ENCODE measurements around the gene DNAJC1.

Gene DNAJC1

DNA sequence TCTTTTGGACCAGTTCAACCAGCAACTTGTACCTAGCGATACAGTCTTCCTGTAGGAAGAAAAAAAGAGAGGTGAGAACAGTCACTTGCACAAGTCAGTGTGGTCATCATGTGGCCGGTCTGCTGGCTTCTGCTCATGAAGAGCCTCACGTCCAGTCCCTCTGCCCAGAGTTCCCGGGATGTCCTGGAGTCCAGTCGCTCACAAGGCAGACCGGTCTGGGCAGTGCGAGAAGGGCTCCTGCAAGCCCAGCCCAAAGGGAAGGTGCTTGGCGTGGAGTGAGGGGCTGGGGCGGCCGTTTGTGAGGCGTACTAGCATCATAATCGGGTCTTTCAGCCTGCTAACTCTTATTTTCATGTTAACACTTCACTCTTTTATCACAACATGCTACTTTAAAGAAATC is 246.8 kb downstream of the DNAJC1 start:
- no peak for DNase-seq

GRCh38 chr10:21754410-21755011 is 249.0 kb downstream of the DNAJC1 start:
- DNase-seq: no peak

DNA sequence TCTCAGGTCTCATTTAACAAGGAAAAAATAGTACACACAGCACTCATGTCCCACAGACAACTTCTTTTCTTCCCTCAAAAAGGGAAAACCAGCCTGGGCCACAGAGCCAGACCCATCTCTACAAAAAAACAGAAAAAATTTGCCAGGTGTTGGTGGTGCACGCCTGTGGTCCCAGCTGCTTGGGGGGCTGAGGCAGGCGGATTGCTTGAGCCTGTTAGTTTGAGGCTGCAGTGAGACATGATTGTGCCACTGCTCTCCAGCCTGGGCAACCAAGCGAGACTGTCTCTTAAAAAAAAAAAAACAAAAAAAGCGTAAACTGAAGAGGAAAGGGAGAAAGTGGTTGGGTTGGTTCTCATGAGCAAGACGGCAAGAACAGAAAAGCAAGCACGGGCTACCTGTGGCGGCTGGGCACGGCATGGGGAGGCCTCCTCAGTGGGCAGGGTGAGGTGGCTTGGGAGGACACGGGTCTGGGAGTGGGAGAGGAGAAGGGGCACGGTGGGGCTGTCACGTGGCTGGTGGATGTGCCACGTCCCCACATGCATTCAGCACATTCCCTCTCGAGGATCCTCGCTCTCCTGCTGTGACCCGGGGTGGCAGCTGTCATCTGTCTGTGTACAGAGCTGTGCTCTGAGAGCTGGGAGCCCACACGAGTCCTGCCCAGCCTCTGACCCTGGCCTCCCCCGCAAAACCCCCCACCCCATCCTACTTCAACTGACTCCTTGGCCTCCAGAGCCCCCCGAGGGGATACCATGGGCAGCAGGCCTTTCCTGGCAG is 249.8 kb downstream of the DNAJC1 start:
- DNase-seq: peak; percentile 37

DNA sequence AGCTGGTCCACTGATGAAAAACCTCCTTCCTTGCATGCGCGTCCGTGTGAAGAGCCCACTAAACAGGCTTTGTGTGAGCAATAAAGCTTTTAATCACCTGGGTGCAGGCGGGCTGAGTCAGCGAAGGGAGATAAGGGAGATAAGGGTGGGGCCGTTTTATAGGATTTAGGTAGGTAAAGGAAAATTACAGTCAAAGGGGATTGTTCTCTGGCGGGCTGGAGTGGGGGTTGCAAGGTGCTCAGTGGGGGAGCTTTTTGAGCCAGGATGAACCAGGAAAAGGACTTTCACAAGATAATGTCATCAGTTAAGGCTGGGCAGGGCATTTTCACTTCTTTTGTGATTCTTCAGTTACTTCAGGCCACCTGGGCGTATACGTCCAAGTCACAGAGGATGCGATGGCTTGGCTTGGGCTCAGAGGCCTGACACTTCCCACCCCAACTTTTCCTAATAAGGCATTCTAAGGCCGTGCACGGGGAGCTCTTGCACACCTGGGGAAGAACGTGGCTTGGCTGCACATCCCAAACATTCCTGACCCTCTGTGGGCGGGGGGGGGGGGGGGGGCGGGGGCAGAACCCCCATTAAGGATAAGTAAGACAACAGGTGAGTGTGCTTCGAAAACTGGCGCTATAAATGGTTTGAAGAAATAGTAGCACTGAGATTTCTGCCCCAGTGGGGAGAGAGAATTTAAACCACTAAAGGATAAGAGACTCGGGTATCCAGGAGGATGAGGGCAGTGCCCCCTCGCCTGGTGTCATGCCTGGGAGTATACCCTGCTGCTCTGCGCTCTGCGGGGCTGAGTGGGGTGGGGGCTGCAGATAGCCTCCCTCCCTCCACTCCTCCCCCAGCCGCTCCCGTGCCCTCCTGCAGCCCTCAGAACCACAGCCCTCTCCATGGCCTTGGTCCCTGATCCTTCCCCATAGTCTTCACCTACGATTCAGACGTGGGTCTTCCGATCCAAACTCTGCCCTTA is 251.9 kb downstream of the DNAJC1 start:
- no peak for DNase-seq

DNA sequence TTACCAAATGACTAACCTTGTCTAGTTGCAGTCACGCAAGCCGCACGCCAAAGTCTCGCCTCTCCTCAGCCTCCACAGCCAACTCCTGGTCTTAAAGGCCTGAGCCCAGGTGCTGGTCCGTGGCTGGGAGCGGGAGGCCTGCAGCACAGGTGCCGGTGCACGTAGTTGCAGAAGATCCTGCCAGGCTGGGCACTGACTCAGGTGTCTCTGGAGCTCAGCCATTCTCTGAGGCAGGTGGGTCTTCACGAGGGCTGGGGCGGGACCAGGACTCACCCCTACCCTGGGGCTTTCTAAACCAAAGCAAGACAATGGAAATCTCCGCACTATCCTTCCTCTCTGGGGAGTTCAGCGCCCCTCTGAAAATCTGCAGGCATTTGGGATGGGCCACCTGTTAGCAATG is 253.1 kb downstream of the DNAJC1 start:
- DNase-seq: no peak

DNA sequence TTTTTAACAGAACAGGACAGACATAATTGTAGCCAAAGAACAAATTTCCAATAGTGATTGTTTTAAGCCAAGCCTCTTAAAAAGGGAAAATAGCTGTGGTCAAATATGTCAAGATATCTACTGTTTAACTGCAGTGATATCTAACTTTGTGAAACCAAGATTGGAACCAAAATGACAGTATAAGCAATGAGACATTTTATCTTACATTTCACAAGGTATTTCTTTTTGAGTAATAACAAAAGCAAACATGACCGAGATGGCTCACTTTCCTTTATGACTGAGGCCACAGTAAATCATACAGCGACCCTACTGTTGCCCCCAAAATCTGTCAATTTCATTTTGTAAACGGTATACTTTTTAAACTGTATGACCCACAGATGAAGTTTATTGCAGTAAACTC is 253.7 kb downstream of the DNAJC1 start:
- no peak for DNase-seq

GRCh38 chr10:21747809-21748208 is 255.7 kb downstream of the DNAJC1 start:
- DNase-seq: no peak

- no peak for DNase-seq
Observed at GRCh38 chr10:21746118-21746517, 257.4 kb downstream of the DNAJC1 start.

DNA sequence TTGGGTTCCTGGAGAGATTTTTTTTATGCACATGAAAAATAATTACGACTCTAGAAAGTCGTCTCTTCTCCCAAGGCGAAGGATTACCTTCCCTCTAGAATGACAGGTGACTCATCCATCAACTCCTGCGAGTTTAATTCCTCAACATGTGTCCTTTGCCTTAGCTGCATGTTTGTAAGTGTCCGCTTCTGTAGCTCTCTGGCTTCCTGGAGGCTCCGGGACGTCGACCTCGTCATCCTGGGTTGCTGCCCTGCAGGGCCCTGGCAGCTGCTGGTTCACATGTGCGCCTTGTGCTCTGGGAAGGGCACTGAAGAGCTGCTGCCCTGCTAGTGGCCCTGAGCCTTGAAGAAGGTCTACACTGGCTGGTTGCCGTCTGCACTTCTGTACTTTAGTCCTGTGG is 259.3 kb downstream of the DNAJC1 start:
- DNase-seq: no peak

GRCh38 chr10:21742740-21743412 is 260.7 kb downstream of the DNAJC1 start:
- DNase-seq: no peak

- no peak for DNase-seq
Observed at GRCh38 chr10:21740989-21741388, 262.5 kb downstream of the DNAJC1 start.

GRCh38 chr10:21737106-21737505 is 266.4 kb downstream of the DNAJC1 start:
- DNase-seq: no peak

DNA sequence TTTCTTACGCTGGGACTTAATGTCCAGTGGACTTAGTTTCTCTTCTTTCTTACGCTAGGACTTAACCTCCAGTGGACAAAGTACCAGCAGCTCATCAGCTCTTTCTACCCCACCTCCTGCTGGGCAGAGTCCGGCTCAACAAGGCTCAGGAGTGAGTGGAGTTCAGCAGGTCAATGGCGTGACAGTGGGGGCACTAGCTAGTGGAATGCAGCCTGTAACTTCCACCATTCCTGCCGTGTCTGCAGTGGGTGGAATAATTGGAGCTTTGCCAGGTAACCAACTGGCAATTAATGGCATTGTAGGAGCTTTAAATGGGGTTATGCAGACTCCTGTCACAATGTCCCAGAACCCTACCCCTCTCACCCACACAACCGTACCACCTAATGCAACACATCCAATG is 269.8 kb downstream of the DNAJC1 start:
- no peak for DNase-seq

- DNase-seq: no peak
Observed at GRCh38 chr10:21732067-21732772, 271.3 kb downstream of the DNAJC1 start.

DNA sequence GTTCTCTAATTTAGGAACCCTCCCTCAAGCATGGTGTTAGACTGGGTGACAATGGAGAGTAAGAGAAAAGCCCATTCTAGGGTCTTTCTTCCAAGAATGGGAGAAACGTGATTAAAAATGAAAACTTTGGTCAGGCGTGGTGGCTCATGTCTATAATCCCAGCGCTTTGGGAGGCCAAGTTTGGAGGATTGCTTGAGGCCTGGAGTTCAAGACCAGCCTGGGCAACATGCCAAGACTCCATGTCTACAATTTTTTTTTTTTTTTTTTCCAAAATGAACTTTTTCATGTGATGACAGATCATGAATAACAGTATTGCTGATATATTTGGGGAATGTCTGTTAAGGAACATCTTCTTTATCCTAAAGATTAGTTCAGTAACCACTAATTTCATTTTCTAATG is 274.9 kb downstream of the DNAJC1 start:
- DNase-seq: no peak

- DNase-seq: no peak
Observed at GRCh38 chr10:21727452-21728168, 275.9 kb downstream of the DNAJC1 start.

DNA sequence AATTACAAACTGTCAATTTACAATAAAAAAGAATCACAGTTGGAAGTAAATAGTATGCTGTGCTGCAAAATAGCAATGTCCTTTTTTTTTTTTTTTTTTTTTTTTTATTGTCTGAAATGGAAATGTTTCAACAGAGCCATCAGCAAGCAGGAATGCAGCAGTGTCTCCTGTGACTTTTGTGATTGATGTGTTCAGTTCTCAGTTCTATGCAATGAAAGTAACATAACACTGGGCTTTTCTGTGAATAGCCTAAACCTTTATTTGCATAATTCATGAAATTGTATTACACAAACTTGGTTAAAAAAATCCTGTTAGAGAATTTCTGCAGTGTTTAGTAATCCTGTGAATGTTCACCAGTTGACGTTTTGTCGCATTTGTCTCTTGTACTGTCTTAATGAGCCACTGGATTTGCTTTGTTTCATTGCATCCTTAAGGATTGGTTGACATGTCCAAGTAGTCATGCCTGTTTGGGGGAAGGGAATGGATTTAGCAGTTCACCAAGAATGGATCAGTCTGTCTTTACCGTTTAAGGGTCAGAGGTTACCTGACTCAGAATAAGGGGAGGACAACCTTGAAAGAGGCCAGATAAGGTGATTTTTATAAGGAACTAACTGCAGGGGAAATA is 276.8 kb downstream of the DNAJC1 start:
- no peak for DNase-seq

GRCh38 chr10:21724687-21725367 is 278.7 kb downstream of the DNAJC1 start:
- DNase-seq: peak; percentile 94

DNA sequence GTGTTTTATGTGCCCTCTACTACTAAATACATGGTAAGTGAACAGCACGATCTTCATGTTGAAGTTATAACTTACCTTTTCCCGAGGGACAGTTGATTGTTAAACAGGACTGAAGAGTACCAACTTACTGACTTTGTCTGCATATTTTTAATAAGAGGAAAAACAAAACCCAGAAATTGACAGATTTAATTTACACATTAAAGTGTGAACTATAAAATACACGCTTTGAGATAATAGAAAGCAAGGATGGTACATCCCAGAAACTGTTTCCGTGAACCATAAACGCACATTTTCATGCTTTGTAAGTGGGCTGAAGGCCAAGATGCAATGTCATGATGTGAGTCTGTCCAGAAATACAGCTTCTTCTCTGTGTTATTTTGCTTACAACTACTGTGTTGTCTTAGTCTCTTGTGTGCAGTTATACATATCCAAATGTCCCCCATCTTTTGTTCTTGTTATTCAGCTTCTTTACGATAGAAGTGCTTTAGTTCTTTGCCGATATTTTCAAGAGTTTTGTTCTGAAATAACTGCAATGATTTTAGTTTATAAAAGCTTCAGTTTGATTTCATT is 279.4 kb downstream of the DNAJC1 start:
- DNase-seq: peak; percentile 32

DNA sequence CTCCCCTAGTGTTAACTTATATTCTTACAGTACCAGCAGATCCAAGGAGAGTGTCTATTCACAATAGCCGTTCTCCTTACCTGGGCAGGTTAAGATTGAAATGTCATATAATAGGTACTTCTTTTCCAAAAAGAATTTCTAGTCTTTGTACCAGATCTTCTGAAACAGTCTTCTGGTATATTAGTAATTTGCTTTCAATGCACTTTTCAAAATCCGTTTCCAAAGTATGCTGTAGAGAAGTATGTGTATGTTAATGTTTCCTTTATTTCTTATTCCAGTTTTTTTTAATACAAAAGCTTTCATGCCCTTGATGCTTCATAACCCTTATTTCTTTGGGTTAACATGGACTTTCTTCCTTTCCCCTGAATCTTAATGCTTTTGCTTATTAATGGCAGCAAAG is 281.3 kb downstream of the DNAJC1 start:
- no peak for DNase-seq

Data from NCI-H2171 treated with DMSO at 0.1 percent for 48 hours (cell line).